GM23248 (cell line): Measurements from ENCODE around the gene TTN. TPM values are rescaled to one million over a fixed set of nuclear protein-coding genes. Genes with fewer than 3 reads are reported as not detected.
A peak's percentile ranks its signal among the peaks of the same experiment; 100 is the strongest.

Experiments used
- DNase-seq: peaks from one replicate; pipeline ENCODE4 v3.0.0-alpha.2; 2015
- H2AFZ ChIP-seq: fragments of 200-600 bp; sonication (generic); 2 replicates; pipeline ENCODE4 v1.6.1; 2016; ENCODE audit warnings: antibody characterized with exemption
- H3F3A ChIP-seq: fragments of 200-600 bp; sonication (generic); 2 replicates; pipeline ENCODE4 v1.6.1; 2016; ENCODE audit warnings: mild to moderate bottlenecking, antibody characterized with exemption, mixed run types; ENCODE audit not compliant: insufficient read depth
- H3K27ac ChIP-seq: fragments of 200-600 bp; sonication (generic); 2 replicates; pipeline ENCODE4 v1.5.1; 2016; ENCODE audit warnings: mild to moderate bottlenecking
- H3K27me3 ChIP-seq: fragments of 200-600 bp; sonication (generic); replicated peaks from 2 replicates; pipeline ENCODE4 v1.6.1; 2016; ENCODE audit warnings: mild to moderate bottlenecking; ENCODE audit not compliant: insufficient read depth
- H3K36me3 ChIP-seq: fragments of 200-600 bp; sonication (generic); 2 replicates; pipeline ENCODE4 v1.6.1; 2016; ENCODE audit warnings: low read depth, mild to moderate bottlenecking
- H3K4me1 ChIP-seq: fragments of 200-600 bp; sonication (generic); 2 replicates; pipeline ENCODE4 v1.6.1; 2016; ENCODE audit warnings: mild to moderate bottlenecking; ENCODE audit not compliant: insufficient read depth
- H3K4me2 ChIP-seq: fragments of 200-600 bp; sonication (generic); one replicate; pipeline ENCODE4 v1.6.1; 2016; ENCODE audit warnings: mild to moderate bottlenecking; ENCODE audit not compliant: unreplicated experiment
- H3K4me3 ChIP-seq: fragments of 200-600 bp; sonication (generic); 2 replicates; pipeline ENCODE4 v1.5.1; 2016; ENCODE audit warnings: mild to moderate bottlenecking
- H3K79me2 ChIP-seq: fragments of 200-600 bp; sonication (generic); 2 replicates; pipeline ENCODE4 v1.6.1; 2016; ENCODE audit warnings: mild to moderate bottlenecking; ENCODE audit not compliant: insufficient read depth
- H3K9ac ChIP-seq: fragments of 200-600 bp; sonication (generic); 2 replicates; pipeline ENCODE4 v1.6.1; 2016; ENCODE audit warnings: mild to moderate bottlenecking
- H3K9me2 ChIP-seq: fragments of 200-600 bp; sonication (generic); 2 replicates; pipeline ENCODE4 v1.6.1; 2016; ENCODE audit warnings: mixed run types, mild to moderate bottlenecking, moderate library complexity; ENCODE audit not compliant: insufficient read depth
- H3K9me3 ChIP-seq: fragments of 200-600 bp; sonication (generic); one replicate; pipeline ENCODE4 v1.6.1; 2017; ENCODE audit warnings: low read depth
- H4K20me1 ChIP-seq: fragments of 200-600 bp; sonication (generic); 2 replicates; pipeline ENCODE4 v1.6.0; 2016; ENCODE audit not compliant: insufficient read depth
- EZH2 ChIP-seq: fragments of 200-600 bp; sonication (generic); IDR thresholded peaks from 2 replicates; pipeline ENCODE4 v1.6.1; 2018; ENCODE audit warnings: antibody characterized with exemption, mild to moderate bottlenecking; ENCODE audit not compliant: insufficient read depth, poor library complexity, severe bottlenecking
- EZH2phosphoT487 ChIP-seq: fragments of 200-600 bp; sonication (generic); IDR thresholded peaks from 2 replicates; pipeline ENCODE4 v1.6.1; 2018; ENCODE audit warnings: antibody characterized with exemption, moderate library complexity, mild to moderate bottlenecking, low read depth; ENCODE audit not compliant: insufficient read depth
- WGBS, 2 experiments: methylation state at CpG; one replicate each; pipeline ENCODE4 v1.1.6; 2015 to 2017; ENCODE audit warnings: low lambda C conversion rate in 2 of 2, low coverage in 1 of 2; ENCODE audit errors: missing lambda C conversion rate in 2 of 2; 5-methylcytosine and 5-hydroxymethylcytosine counted together
- in situ Hi-C: fragments of 300-500 bp; cut with MboI; formaldehyde crosslinking; loops from 2 replicates; pipeline ENCODE4 v1.15.0; 2020
- polyA plus RNA-seq: library from polyadenylated mRNA; unstranded; fragments of >200 nt; fragmentation: Nextera tagmentation; extraction: Ambion mirVana; gene quantifications from 2 replicates; pipeline ENCODE4 v1.2.1, GENCODE V29; 2016
- total RNA-seq: library from RNA; depleted of rRNA; stranded (reverse); fragments of >200 nt; shearing (Covaris generic); gene quantifications from 2 replicates; pipeline ENCODE4 v1.2.3, GENCODE V29; 2014

The TTN gene
- total and polyA plus RNA-seq, 2 experiments from 2014 or later = 0.13 TPM; not detected in 1

DNA sequence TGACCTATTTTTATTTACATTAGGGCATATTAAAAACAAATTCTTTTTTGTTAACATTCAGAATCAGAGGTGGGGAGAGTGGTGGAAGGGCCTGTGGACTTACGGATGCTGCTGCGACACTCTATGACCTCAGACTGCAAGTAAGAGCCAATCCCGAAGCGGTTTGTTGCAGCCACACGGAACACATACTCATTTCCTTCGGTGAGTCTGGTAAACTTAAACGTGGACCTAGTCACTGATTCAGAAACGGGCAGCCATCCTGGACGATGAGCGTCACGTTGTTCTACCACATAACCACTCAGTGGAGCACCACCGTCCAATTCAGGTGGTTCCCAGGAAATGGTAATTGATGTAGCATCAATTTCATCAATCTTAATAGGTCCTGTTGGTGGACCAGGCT, 265.1 kb downstream of the TTN start:
- Histone ChIP-seq H3K4me1 (no peaks in the 10 kb centered on the region), H3K9me3 (no peaks in the 10 kb centered on the region), H3K27ac (no peak overlapping the region), H4K20me1 (no peaks in the 10 kb centered on the region), H3K4me3 (no peak overlapping the region), H2AFZ (no peak overlapping the region), H3K27me3 (no peaks in the 10 kb centered on the region), H3F3A (no peaks in the 10 kb centered on the region), H3K36me3 (peaks cover 26% of the 10 kb centered on the region; the same call in 1 of the 2 replicates), H3K9me2 (no peaks in the 10 kb centered on the region), H3K9ac (no peak overlapping the region), H3K4me2 (no peak overlapping the region), H3K79me2 (peaks cover 20% of the 10 kb centered on the region; the same call in 1 of the 2 replicates)
- 97 to 99% methylated on average over 12 of the region's 12 CpGs for WGBS, 2 experiments
- no peak for DNase-seq
- in situ Hi-C loops = no loop called here
- TF ChIP-seq EZH2phosphoT487 = no peak

DNA sequence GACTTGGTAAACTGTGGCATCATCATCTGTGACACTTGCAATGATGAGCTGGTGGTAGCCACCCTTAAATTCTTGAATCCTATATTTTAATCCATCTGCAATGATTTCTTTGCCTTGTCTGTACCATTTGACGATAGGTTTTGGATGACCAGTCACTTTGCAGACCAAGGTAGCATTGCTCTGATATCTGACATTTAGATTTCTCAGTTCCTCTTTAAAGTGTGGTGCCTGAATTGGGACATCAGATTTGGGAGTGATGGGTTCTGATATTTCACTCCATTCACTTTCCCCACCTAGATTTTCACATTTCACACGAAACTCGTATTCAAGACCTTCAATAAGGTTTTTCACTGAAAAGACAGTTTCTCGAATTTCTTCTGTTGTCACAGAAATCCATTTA, 271.2 kb downstream of the TTN start:
- 0 out of 2 replicates have a peak, but pooled peaks cover 5% of the 10 kb centered on the region for H3K9me2 ChIP-seq
- H3K4me2 ChIP-seq = no peak overlapping the region
- no peak overlapping the region for H2AFZ ChIP-seq
- 96 to 98% methylated on average over 4 of the region's 4 CpGs for WGBS, 2 experiments
- H3K36me3 ChIP-seq = peaks cover 20% of the 10 kb centered on the region; the same call in 1 of the 2 replicates
- H3K79me2 ChIP-seq = peaks cover 72% of the 10 kb centered on the region
- DNase-seq = no peak
- no peaks in the 10 kb centered on the region for H3F3A ChIP-seq
- H4K20me1 ChIP-seq = no peaks in the 10 kb centered on the region
- H3K9me3 ChIP-seq = no peaks in the 10 kb centered on the region
- H3K27me3 ChIP-seq = no peaks in the 10 kb centered on the region
- no peak for TF ChIP-seq EZH2
- TF ChIP-seq EZH2phosphoT487 = no peak
- in situ Hi-C loops = no loop called here
- no peak overlapping the region for H3K9ac ChIP-seq
- H3K4me3 ChIP-seq = no peak overlapping the region
- no peak overlapping the region for H3K27ac ChIP-seq
- H3K4me1 ChIP-seq = no peaks in the 10 kb centered on the region

DNA sequence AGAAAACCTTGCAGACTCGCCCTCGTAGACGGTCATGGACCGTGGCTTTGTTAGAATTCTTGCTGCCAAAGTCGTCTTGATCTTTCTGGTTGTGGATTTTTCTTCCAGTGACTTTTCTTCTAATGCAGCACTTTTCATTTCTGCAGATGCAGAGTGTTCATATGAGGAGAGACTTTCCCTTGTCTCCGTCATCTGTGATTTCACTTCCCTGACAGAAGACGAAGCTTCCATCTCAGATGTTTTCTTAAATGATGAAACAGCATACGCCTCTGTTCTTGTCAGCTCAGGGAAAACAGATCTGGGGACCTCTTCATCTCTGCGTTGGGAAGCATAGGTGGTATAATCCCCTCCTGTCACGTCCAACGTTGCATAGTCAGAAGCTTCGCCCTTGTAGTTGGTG, 276.1 kb downstream of the TTN start:
- Histone ChIP-seq H3K4me1 (peaks cover 15% of the 10 kb centered on the region; the same call in 1 of the 2 replicates), H3K27me3 (no peaks in the 10 kb centered on the region), H4K20me1 (no peaks in the 10 kb centered on the region), H3K9me3 (no peaks in the 10 kb centered on the region), H3K27ac (no peak overlapping the region), H3F3A (no peaks in the 10 kb centered on the region), H2AFZ (no peak overlapping the region), H3K9ac (no peak overlapping the region), H3K36me3 (no peaks in the 10 kb centered on the region; the same call in 1 of the 2 replicates), H3K4me3 (no peak overlapping the region), H3K9me2 (0 out of 2 replicates have a peak, but pooled peaks cover 5% of the 10 kb centered on the region), H3K79me2 (peaks cover 98% of the 10 kb centered on the region), H3K4me2 (no peak overlapping the region)
- no peak for TF ChIP-seq EZH2
- TF ChIP-seq EZH2phosphoT487 = no peak
- WGBS, 2 experiments = 94 to 95% methylated on average over 12 of the region's 12 CpGs
- in situ Hi-C loops = no loop called here
- no peak for DNase-seq

DNA sequence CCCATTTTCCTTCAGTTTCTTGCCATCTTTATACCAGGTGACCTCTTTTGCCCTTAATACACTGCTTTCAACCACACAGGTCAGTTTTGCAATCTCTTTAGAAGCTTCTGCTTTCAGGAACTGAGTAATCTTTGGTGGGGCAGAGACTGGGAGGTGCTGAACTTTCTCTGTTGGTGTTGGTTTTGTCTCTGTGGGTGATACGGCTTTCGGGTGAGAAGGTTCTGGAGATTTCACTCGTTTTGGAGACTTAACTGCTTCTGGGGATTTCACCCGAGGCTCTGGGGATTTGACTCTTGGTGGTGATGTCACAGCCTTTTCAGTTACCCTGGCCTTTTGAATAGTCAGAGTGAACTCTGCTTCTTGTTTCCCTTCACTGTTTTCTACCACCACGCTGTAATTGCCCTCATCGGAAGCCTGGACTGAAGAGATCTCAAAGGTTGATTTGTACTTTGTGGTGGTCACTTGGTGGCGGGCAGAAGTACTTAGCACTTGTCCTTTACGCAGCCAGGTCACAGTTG, 276.5 kb downstream of the TTN start:
- in situ Hi-C loops = no loop called here
- Histone ChIP-seq H3K9ac (no peak overlapping the region), H3K4me3 (no peak overlapping the region), H3K36me3 (no peaks in the 10 kb centered on the region; the same call in 1 of the 2 replicates), H2AFZ (no peak overlapping the region), H3K9me3 (no peaks in the 10 kb centered on the region), H3K79me2 (peaks cover 100% of the 10 kb centered on the region), H3K27ac (no peak overlapping the region), H3K9me2 (0 out of 2 replicates have a peak, but pooled peaks cover 5% of the 10 kb centered on the region), H3K4me2 (no peak overlapping the region), H3F3A (no peaks in the 10 kb centered on the region), H3K4me1 (peaks cover 15% of the 10 kb centered on the region; the same call in 1 of the 2 replicates), H3K27me3 (no peaks in the 10 kb centered on the region), H4K20me1 (no peaks in the 10 kb centered on the region)
- TF ChIP-seq EZH2 (no peak), EZH2phosphoT487 (no peak)
- peak; percentile 21 for DNase-seq
- 90% methylated on average over 8 of the region's 8 CpGs for WGBS, 2 experiments

DNA sequence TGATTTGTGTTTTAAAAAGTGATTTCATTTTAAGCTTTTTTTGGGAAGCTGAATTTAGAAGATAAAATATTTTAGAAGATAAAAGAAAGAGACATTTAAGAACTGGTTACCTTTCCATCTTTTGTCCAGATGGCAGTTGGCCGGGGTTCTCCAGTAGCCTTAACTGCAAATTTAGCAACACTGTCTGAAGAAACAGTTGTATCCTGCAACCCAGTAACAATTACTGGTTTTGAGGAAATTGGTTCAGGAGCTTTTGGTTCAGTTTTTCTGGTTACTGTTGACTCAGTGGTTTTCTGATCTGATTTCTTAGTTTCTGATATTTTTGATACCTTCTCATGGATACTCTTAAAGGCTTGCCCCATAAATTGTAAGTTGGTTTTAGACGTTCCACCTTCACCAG, 277.1 kb downstream of the TTN start:
- 0 out of 2 replicates have a peak, but pooled peaks cover 5% of the 10 kb centered on the region for H3K9me2 ChIP-seq
- no peak overlapping the region for H3K4me2 ChIP-seq
- in situ Hi-C loops = no loop called here
- H3K36me3 ChIP-seq = no peaks in the 10 kb centered on the region; the same call in 1 of the 2 replicates
- no peaks in the 10 kb centered on the region for H3K9me3 ChIP-seq
- TF ChIP-seq EZH2phosphoT487 = no peak
- TF ChIP-seq EZH2 = no peak
- no peaks in the 10 kb centered on the region for H4K20me1 ChIP-seq
- peaks cover 98% of the 10 kb centered on the region for H3K79me2 ChIP-seq
- H3F3A ChIP-seq = no peaks in the 10 kb centered on the region
- H3K27ac ChIP-seq = no peak overlapping the region
- no peak for DNase-seq
- H3K4me3 ChIP-seq = no peak overlapping the region
- WGBS, 2 experiments = 90 to 93% methylated on average over 2 of the region's 2 CpGs
- no peak overlapping the region for H2AFZ ChIP-seq
- H3K4me1 ChIP-seq = peaks cover 15% of the 10 kb centered on the region; the same call in 1 of the 2 replicates
- H3K9ac ChIP-seq = no peak overlapping the region
- no peaks in the 10 kb centered on the region for H3K27me3 ChIP-seq
